ENCODE results near the gene RABGEF1.

DNA sequence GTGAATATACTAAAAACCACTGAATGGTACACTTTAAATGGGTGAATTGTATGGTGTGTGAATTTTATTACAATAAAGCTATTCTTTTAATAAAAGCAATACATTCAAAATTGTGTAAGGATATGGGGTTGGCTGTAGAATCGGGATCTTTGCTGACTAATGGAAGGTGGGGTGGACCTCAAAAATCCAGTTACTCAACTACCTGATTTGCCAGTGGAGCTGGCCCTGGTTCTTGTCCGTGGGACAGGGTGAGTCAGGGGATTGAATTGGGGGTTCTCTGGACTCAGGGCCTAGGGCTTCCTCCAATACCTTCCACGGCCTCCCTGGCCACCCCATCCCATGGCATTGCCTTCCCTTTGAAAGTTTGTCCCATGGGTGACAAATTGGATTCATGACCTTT is 13.5 kb upstream of the RABGEF1 start:
- TF ChIP-seq, protein P1, sequence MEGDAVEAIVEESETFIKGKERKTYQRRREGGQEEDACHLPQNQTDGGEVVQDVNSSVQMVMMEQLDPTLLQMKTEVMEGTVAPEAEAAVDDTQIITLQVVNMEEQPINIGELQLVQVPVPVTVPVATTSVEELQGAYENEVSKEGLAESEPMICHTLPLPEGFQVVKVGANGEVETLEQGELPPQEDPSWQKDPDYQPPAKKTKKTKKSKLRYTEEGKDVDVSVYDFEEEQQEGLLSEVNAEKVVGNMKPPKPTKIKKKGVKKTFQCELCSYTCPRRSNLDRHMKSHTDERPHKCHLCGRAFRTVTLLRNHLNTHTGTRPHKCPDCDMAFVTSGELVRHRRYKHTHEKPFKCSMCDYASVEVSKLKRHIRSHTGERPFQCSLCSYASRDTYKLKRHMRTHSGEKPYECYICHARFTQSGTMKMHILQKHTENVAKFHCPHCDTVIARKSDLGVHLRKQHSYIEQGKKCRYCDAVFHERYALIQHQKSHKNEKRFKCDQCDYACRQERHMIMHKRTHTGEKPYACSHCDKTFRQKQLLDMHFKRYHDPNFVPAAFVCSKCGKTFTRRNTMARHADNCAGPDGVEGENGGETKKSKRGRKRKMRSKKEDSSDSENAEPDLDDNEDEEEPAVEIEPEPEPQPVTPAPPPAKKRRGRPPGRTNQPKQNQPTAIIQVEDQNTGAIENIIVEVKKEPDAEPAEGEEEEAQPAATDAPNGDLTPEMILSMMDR (IDR thresholded peaks at IDR 0.05; ENCODE audit: poor library complexity): no peak
- TF ChIP-seq EZH2phosphoT487 (IDR thresholded peaks at IDR 0.05; ENCODE audit: low read depth, severe bottlenecking, unreplicated experiment) (no peak), EZH2 (IDR thresholded peaks at IDR 0.05; ENCODE audit: borderline replicate concordance) (no peak)

All from hepatocyte (in vitro differentiated cells).